Neural crest cell (in vitro differentiated cells): ENCODE data around the gene FBXO10. TPM values are rescaled to one million over a fixed set of nuclear protein-coding genes. Genes with fewer than 3 reads are reported as not detected.
A peak's percentile ranks its signal among the peaks of the same experiment; 100 is the strongest.

Experiments
- DNase-seq: peaks from one replicate; pipeline ENCODE4 v3.0.0; 2021; ENCODE audit warnings: low read depth, mixed read lengths, low spot score
- H3K27ac Mint-ChIP-seq: one replicate; pipeline ENCODE4 v1.8.0; 2021; ENCODE audit warnings: mild to moderate bottlenecking, mixed read lengths; ENCODE audit not compliant: unreplicated experiment
- H3K27me3 Mint-ChIP-seq: 2 replicates; pipeline ENCODE4 v1.8.0; 2021; ENCODE audit warnings: low read depth, mild to moderate bottlenecking, mixed read lengths
- H3K36me3 Mint-ChIP-seq: 2 replicates; pipeline ENCODE4 v1.8.0; 2021; ENCODE audit warnings: low read depth, mild to moderate bottlenecking, mixed read lengths
- H3K4me1 Mint-ChIP-seq: 2 replicates; pipeline ENCODE4 v1.8.0; 2021; ENCODE audit warnings: mixed read lengths
- H3K4me3 Mint-ChIP-seq: one replicate; pipeline ENCODE4 v1.8.0; 2021; ENCODE audit warnings: mild to moderate bottlenecking, mixed read lengths
- H3K9me3 Mint-ChIP-seq: 2 replicates; pipeline ENCODE4 v1.8.0; 2021; ENCODE audit warnings: mixed read lengths
- total RNA-seq: library from RNA; stranded (reverse); gene quantifications from 2 replicates; pipeline ENCODE4 v1.2.1, GENCODE V29; 2021
- TF ChIP-seq, protein P1 (sequence below): fragments of 200-600 bp; sonication (generic); conservative IDR thresholded peaks from 2 replicates; pipeline ENCODE4 v1.5.0; 2021; ENCODE audit warnings: antibody characterized with exemption, mild to moderate bottlenecking

The FBXO10 gene
- total RNA-seq, 1 donor from 2014 or later: 25.6 TPM

DNA sequence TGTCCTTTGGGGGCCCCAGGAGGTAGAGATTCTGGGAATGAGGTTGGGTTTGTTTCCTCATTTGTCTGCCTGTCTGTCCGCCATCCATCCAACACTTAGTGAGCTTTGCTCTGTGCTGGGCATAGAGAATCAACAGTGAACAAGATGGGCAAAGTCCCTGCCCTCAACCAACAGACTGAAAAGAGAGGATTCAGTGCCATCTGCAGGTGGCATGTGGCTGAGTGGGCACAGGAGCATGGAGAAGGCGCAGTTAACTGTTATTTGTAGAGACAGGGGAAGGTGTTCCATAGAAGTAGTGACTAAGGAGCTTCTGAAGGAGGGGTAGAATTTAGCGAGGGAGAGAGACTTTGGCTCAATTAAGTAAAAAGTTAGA, 67.4 kb downstream of the FBXO10 start:
- H3K9me3 Mint-ChIP-seq: no peaks in the 10 kb centered on the region
- DNase-seq: no peak
- no peaks in the 10 kb centered on the region for H3K27me3 Mint-ChIP-seq
- TF ChIP-seq, protein P1, sequence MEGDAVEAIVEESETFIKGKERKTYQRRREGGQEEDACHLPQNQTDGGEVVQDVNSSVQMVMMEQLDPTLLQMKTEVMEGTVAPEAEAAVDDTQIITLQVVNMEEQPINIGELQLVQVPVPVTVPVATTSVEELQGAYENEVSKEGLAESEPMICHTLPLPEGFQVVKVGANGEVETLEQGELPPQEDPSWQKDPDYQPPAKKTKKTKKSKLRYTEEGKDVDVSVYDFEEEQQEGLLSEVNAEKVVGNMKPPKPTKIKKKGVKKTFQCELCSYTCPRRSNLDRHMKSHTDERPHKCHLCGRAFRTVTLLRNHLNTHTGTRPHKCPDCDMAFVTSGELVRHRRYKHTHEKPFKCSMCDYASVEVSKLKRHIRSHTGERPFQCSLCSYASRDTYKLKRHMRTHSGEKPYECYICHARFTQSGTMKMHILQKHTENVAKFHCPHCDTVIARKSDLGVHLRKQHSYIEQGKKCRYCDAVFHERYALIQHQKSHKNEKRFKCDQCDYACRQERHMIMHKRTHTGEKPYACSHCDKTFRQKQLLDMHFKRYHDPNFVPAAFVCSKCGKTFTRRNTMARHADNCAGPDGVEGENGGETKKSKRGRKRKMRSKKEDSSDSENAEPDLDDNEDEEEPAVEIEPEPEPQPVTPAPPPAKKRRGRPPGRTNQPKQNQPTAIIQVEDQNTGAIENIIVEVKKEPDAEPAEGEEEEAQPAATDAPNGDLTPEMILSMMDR: no peak
- no peaks in the 10 kb centered on the region for H3K4me1 Mint-ChIP-seq
- peak overlapping the region; percentile 44 for H3K4me3 Mint-ChIP-seq
- H3K36me3 Mint-ChIP-seq: peaks cover 8% of the 10 kb centered on the region
- peak overlapping the region; percentile 46 for H3K27ac Mint-ChIP-seq

DNA sequence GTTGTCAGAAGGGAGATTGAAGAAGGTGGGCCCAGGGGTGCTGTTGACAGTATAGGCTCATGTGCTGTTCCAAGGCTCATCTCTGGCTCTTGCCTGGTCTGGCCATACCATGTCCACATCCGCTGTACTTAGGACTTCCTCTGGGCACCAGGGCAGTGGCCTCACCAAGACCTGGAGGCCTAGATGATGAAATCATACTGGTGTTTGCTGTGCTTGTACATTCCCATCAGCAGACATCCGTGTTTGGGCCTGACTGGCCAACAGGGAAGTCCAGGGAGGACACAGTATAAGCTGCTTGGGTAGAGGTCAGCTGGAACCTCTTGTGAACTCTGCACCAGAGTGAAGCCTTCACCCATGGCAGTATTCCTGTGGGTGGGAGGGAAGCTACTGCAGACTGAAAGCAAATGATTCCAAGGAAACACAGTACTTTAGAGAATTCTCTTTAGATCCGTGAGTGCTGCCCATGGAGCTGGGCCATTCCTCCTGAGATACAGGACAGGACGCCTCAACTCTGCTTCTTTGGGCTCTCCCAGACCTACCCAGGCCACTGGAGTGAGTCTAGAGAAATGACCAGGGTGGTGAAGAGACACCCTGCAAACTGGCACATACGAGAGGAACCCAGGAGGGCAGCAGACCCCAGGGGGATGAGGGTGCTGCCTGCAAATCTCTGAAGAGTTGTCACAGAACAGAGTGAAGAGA, 67.9 kb downstream of the FBXO10 start:
- no peaks in the 10 kb centered on the region for H3K27me3 Mint-ChIP-seq
- TF ChIP-seq, protein P1: no peak
- H3K36me3 Mint-ChIP-seq: peaks cover 8% of the 10 kb centered on the region
- H3K27ac Mint-ChIP-seq: peak overlapping the region; percentile 46
- peak overlapping the region; percentile 44 for H3K4me3 Mint-ChIP-seq
- H3K4me1 Mint-ChIP-seq: no peaks in the 10 kb centered on the region
- no peaks in the 10 kb centered on the region for H3K9me3 Mint-ChIP-seq
- no peak for DNase-seq

DNA sequence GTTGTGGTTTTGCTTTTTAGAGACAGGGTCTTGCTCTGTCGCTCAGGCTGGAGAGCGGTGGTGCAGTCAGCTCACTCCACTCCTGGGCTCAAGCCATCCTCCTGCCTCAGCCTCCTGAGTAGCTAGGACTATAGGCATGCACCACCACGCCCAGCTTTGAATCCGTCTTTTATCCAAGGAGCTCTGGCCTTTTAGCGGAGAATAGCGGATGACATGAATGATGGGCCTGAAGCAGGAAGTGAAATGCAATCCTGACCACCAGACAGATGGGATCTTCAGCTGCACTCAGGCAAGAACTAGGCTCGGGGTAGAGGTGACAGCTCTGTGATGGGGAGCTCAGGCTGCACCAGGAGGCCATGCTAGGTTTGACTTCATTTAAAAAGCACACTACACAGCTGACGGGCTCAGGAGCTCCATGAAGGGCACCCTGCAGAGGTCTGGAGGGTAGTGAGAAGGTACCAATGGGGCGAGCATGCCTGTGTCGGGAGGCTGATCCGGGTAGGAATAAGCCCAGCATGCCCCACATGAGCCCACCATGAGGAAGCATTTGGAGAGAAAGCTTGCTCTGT, 68.5 kb downstream of the FBXO10 start:
- DNase-seq: no peak
- Mint-ChIP-seq H3K4me1 (no peaks in the 10 kb centered on the region), H3K27me3 (no peaks in the 10 kb centered on the region), H3K4me3 (no peak overlapping the region), H3K9me3 (no peaks in the 10 kb centered on the region), H3K36me3 (peaks cover 9% of the 10 kb centered on the region), H3K27ac (no peak overlapping the region)
- TF ChIP-seq, protein P1: no peak

DNA sequence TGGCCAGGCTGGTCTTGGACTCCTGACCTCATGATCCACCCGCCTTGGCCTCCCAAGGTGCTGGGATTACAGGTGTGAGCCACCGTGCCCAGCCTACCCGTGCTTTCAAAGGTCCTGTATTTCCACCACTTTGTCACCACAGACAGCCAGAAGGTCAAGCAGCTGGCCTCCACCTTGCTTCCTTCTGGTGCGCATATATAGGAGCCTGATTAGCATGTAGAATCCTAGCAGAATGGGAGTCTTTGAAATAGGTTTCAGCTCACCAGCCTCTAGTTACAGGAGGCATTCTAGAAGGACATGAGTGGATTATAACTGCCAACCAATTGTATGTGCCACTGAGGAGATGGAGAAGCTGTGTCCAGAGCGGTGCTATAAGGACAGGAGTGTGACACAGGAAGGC, 71.6 kb downstream of the FBXO10 start:
- Mint-ChIP-seq H3K4me1 (no peaks in the 10 kb centered on the region), H3K27me3 (no peaks in the 10 kb centered on the region), H3K4me3 (no peak overlapping the region), H3K27ac (no peak overlapping the region), H3K36me3 (peaks cover 23% of the 10 kb centered on the region), H3K9me3 (no peaks in the 10 kb centered on the region)
- TF ChIP-seq, protein P1: no peak
- no peak for DNase-seq

DNA sequence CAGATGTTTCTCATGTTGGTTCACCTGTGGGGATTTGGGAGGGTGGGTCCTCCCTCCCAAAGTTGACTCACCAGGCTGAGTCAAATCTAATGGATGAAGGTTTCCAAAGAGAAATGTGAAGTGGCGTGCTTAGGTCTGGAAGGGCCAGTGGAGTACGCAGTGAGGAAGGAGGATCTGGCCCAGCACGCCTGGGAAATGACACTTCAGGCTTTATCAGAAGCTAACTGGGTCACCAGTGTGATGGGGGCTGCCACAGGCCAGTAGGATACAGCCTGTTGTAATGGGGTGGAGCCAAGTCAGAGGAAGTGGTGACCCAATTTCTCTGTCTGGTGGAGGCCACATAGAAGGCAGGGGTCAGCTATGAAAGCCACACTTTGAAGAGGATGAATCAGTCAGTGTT, 72.4 kb downstream of the FBXO10 start:
- TF ChIP-seq, protein P1: no peak
- no peaks in the 10 kb centered on the region for H3K9me3 Mint-ChIP-seq
- no peaks in the 10 kb centered on the region for H3K27me3 Mint-ChIP-seq
- H3K4me3 Mint-ChIP-seq: no peak overlapping the region
- DNase-seq: no peak
- H3K36me3 Mint-ChIP-seq: peaks cover 24% of the 10 kb centered on the region
- peak overlapping the region; percentile 40 for H3K27ac Mint-ChIP-seq
- no peaks in the 10 kb centered on the region for H3K4me1 Mint-ChIP-seq
